GM18870 (cell line): Measurements from ENCODE around the gene CDH13.

Experiments used
- ATAC-seq: cut with Tn5 transposase; IDR thresholded peaks from one replicate; pipeline ENCODE4 v1.9.1; 2021; ENCODE audit warnings: moderate library complexity; ENCODE audit not compliant: unreplicated experiment

Gene CDH13

DNA sequence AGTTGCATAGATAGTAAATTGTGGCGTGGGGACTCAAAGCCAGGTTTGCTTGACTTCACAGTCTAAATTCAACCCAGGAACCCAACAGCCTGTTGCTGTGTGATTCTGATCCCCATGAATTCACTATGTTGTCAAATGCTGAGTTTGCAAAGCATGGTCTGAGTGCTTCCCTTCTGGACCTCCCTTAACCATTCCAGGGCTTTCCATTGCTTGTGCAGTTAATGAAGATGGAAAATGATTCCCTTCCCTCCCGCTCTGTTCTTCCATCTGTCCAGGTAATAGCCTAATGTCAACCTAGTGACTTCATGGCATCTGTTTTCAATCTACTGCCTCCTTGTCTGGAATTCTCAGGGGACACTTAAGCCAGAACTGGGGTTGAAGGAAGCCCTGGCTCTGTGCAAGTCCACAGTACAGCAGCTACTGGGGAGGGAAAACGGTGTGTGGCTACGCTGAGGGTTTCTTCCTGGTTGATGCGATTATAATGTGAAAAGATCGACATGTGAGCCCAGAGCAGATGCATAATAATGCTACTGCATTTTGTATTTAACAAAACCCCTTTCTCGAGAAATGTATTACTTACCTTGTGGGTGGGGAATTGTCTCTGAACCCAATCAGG lies 206.7 kb downstream of the CDH13 start:
- no peak for ATAC-seq

DNA sequence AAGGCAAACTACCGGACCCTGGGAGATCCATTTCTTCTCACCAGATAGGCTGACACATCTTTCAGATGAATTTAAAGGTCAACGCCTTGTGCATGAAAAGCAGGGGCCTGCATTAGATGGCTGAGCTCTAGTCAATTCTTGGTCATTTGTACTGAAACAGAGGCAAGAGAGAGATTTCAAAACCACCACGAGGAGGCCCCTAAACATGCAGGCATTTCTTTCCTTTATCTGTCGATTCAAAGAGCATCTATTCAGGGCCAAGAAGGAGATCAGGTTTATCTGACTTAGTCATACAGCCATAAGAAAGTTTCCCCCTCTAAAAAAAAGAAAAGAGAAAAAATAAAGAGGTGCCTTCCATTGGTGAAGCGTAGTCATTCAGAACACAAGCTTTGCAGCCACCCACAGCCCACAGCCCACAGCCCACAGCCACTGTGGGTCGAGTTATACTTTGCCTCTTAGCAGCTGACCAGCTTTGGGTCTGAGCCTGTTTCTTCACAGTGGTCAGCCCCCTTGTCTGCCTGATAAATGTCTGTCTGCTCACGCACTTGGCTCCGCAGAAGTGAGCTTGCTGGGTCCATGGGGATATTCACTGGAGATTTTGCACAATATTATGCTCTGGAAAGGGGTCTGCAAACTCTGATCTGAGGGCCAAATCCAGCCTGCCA lies 207.5 kb downstream of the CDH13 start:
- ATAC-seq: no peak

DNA sequence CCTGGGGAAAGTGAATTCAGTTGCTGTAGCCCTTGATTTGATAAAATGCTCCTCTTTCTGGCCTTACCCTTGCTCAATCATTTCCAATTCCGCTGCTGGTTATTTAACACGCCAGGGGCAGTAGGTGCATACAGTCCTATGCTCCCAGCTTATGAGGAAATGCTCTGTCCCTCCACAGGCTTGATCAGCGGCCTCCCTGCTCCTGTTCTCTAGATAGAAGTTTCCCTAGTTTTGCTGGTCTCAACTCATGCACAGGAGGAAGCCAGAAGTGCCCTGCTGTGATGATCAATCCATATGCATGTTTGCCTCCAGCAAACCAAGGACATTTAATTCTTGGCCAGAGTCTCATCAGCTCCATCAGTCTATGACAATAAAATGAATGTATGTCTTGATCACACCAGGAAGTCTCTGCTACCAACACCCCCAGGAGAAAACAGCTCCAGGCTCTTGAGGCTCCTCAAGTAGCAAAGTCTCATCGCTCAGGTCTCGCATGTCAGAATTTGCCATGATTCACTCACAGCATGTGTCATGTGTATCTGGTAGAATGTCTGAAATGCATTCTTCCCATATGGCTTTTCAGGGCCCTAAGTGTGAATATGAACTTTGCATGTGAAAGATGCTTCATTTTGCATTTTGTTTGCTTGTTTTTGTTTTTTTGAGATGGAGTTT lies 208.9 kb downstream of the CDH13 start:
- ATAC-seq: no peak

DNA sequence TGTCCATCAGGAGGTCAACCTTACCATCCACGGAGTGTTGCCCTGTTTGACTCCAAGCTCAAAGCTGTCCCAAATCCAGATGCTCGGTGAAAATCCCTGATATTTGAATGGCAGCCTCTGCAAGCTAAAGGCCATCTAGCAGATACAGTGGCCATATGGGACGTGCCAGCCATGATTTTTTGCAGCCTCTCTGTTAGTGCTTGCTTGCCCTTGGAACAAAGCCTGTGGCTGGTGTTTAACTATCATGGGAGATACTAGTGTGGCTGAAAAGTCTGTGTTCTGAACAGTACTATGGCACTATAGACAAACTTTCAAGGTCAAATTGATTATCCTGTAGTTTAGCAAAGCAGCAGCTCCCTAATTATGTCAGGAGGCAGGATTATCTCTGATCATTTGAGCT lies 214.3 kb downstream of the CDH13 start:
- no peak for ATAC-seq

DNA sequence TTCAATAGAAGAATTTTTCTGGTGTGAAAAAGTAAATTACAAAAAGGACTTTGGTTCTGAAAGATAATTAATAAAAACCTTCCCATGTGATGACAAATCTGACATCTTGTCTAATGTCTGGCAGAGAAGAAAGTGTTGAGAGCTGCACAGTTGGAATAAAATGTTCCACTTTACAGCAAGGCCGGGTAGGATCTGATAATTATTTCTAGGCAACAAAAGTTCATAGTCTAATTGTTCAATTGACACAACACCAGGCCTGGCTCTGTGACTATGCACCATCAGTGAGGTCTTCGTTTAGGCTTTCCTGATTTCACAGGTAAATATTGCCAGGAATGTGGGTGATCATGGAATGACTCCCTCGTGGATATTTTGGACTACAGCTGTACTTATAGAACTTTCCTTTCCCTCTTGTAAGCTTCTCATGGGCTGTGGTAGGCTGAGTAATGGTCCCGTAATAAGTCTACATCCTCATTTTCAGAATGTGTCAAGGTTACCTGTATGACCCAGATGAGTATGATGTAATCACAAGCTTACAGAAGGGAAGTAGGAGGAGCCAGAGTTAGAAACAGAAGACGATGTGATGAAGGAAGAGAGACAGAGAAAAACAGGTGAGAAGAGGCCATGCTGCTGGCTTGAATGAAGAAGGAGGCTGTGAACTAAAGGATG lies 217.0 kb downstream of the CDH13 start:
- no peak for ATAC-seq

DNA sequence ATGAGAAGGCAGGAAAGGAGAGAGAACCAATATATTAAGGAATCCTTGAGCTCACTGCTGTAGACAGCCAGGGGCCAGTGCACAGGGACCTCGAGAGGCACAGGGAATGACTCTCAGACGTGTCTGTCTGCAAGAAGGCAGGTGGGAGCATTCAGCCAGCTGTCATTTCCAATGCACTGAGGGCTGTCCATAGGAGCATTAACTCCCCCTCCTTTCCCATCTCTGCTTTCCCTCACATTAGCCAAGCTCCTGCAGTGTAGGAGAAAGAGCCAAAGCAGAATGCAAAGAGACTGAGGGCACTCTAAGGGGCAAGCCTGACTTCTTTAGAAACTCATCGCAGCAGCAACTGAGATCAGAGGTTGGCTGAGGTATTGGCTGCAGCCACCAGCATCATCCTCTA lies 218.3 kb downstream of the CDH13 start:
- ATAC-seq: no peak

DNA sequence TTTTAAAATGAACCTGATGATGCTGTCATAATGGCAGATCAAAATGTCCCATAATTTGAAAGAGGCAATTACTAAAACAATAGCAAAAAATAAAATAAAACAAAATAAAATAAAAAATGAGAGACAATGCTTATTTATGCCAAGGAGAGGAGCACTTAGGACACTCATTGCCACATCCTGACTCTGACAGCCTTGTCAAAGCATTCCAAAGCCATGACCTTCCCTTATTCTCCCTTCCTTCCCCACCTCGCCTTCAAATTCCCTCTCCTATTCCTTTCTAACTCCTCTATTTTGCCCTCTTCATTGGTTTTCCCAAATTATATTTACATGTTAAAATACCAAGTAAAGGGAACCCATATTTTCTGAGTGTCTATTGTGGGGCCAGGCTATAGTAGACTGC lies 220.0 kb downstream of the CDH13 start:
- no peak for ATAC-seq

DNA sequence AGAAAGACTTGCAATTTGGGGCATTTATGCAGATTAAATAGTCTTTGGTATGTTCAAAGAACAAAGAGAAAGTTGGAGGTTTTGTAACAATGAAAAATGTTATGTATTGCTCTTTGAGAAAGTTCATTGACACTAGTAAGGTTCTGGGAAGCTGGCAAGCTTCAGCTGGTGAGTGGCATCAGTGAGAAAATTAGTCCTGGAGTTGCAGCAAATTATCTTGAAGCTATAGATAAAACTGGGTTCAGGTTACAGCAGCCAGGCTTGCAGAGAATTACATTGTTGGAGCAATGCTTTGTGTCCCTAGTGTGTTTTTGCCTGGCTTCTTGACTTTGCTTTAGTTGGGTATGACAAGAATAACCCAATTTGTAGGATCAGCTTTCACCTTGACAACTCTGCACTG lies 221.2 kb downstream of the CDH13 start:
- ATAC-seq: no peak

DNA sequence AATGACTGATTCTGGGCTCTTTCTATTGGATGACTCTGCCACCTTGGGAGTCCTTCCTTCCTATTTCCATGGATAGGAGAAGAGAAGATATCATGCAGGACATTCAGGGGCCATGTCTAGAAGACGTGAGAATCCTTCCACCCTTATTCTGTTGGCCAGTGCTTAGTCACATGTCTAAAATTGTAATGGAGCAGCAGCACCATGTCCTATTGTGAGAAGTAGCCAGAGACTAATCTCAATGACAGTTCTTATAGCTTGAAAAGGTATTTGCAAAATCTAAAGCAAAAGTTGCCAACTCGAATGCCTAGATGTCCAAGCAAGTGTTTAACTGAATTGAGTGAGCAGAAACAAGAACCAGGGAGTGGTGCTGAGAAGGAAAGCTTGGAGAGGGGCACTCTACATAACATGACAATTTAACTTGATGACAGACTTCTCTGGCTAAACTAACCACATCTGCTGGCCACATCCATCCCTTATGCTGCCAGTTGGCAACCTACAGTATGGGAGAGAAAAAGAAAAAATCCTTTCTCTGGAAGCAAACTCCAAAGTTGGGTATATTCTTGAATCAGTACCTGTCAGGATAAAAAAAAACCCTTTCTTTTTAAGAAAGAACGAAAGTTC lies 225.7 kb downstream of the CDH13 start:
- ATAC-seq: no peak

DNA sequence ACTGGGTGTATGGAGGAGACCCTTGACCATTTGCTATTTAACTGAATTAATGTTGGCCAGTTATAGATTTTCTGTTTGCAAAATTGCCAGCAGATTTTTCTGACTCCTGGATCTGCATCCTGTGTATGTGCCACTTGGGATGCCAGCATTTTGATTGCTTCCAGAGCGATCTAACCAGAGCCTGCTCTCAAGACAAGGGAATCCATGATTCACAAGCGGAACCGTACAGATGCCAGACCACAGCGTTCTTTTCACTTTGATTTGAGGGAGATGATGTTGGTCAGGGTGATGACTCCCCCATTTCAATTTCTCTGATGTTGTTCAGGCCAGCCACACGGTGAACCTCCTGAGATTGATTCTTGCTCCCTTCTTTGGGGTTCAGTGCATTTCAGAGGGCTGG lies 228.7 kb downstream of the CDH13 start:
- no peak for ATAC-seq

DNA sequence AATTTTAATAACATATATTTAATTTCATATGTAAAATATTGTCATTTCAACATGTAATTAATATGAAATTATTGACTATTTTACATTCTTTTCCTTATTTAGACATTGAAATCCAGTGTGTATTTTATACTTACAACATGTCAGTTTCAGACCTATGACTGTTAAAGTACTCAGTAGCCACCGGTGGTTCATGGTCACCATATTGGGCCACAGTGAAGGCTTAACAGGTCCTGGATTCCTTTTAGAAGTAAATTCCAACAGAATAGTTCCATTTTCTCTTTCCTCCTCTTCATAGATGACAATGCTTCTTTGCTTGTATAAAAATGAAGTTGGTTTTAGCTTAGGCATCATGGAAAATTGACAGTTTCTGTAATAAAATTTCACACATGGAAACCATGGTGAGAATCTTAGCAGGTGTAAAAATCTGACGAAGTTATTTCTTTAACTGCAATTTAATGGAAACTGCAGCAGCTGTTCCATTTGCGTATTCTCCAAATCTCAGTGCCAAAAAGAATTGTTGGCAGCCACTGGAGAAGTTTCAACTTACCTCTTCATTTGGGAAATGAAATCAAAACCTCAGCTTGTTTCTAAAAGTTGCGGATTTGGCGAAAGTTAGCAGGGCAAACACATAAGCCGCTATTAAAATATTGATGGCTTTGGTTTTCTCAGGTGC lies 231.1 kb downstream of the CDH13 start:
- no peak for ATAC-seq

DNA sequence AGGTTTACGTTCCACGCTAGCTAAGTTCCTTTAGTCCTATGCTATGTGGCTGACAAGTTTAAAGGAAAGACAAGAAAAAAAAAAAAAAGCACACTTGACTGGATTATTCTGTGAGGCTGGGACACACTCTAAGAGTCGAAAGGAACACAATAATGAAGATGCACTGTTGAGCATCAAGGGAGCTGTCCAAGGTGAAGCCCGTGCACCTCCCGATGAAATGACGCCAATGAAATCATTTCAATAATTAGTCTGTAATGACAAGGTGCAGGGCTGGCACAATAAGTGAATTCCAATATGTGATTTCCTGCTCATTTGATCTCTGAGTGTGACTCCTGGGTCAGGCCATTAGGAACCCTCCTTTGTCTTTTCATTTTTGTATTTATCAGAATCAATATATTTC lies 232.9 kb downstream of the CDH13 start:
- no peak for ATAC-seq

DNA sequence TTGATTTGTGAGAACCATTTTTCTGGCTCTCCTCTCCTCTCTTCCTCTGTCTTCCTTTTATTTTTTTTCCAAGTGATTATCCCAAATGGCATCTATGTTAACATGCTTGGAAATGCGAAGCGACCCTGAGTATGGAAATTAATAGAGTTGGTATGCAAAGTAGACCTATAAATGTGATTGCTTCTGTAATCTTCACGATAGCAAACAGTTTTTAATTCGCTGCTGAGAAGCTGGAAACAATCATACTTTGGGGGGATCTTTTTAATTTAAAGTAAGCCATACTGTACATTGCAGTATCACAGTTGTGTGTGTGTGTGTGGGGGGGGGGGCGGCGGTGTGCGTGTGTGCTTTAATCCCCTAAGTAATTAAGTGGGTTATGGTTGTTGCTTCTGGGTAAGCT lies 233.3 kb downstream of the CDH13 start:
- no peak for ATAC-seq

DNA sequence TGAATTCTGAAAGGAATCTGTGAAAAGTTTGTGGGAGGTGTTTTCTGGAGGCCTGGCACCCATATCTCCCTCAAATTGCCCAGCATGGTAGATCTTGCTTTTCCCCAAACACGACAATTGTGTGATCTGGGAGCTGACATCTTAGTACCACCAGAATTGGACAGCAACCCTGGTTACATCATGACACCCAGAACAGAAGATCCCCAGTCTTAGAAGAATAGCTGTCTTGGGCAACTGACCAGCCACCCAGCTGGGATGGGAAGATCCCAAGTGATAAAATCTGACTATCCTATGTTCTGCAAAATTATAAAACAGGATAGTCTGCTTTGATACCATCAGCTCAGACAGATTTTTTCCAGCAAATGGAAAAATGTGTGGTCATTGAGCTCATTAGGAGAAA lies 235.3 kb downstream of the CDH13 start:
- no peak for ATAC-seq

DNA sequence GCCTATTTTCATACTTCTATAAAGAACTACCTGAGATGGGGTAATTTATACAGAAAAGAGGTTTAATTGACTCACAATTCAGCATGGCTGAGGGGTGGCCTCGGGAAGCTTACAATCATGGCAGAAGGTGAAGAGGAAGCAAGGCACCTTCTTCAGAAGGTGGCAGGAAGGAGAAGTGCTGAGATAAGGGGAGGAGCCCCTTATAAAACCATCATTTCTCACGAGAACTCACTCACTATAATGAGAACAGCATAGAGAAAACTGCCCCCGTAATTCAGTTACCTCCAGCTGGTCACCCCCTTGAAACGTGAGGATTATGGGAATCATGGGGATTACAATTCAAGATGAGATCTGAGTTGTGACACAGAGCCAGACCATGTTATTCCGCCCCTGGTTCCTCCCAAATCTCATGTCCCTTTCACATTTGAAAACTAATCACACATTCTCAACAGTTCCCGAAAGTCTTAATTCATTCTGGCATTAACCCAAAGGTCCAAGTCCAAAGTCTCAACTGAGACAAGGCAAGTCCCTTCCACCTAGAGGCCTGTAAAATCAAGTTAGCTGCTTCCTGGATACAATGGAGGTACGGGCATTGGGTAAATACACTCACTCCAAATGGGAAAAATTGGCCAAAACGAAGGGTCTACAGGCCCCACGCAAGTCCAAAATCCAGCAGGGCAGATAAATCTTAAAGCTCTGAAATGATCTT lies 237.7 kb downstream of the CDH13 start:
- no peak for ATAC-seq

DNA sequence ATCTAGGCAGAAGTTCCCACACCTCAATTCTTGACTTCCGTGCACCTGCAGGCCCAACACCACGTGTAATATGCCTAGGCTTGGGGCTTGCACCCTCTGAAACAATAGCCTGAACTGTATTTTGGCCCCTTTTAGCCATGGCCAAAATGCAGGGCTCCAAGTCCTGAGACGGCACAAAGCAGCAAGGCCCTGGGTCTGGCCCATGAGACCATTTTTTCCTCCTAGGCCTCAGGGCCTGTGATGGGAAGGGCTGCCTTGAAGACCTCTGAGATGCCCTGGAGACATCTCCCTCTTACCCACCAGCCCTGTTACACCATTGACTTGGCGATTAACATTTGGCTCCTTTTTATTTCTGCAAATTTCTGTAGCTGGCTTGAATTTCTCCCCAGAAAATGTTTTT lies 238.6 kb downstream of the CDH13 start:
- ATAC-seq: no peak

DNA sequence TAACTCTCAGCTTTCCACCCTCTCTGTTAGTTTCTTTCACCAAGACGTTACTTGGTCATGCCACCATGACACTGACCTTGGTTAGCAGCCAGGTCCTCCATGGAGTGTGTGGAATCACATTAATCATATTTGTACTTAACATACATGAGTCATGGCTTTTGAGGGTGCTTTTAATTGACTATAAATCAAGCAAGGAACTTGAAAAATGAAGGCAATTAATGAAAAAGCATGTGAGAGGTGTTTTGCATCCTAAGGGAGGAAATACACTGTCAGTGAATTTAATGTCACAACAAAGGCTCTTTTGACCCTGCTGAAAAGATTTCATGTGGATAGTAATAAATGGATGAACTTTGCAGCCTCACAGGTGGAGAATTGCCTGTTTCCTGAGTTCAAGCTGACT lies 240.7 kb downstream of the CDH13 start:
- ATAC-seq: no peak

DNA sequence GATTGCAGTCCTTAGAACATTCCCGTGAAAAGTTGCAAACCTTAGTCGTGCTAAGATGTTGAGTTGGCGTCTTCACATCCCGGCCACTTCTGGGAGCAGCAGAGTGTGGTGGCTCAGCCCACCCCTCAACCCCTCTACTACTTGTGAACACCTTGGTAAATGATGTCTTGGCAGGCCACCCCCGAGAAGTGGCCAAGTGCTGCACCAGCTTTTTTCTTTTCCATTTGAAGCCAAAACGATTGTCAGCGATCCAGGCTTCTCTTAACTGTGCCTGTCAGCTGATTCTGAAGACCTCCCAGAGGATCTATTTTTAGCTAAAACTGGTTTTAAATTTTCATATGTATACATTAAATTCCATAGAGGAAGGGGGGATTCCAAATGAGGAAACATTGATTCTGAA lies 247.5 kb downstream of the CDH13 start:
- ATAC-seq: no peak

DNA sequence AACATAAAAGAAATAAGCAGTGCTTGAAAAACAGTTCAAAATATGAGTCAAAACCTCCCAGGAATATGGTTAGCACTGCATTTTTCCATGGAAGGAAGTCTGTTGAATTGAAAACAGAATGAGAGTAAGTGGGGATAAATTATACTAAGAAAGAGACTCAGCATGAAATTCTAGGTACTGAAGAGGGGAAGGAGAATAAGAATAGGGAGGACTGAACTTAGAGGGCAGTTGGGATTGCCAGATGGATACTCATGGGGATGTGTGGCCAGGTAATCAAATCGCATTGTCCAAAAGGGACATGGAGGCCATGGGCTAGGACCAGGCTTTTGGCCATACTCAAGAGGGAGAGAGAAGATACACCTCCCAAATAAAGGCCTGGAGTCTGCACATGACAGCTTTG lies 247.9 kb downstream of the CDH13 start:
- no peak for ATAC-seq

DNA sequence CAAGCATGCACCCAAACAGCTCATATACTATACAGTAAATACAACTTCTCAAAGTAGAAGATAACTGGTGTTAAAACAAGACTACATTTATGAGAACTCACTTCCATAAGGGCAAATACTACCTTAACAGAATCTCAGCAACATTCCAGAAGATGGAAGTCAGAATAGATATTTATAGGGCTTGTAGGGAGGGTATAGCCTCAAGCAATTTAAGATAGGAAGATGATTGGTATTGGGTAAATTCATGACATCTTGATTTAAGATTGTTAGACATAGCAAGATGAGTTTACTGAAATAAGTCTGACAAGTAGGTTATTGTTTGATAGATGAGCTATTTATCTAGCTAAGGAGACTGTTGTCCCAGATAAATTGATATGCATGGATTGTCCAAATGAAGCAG lies 250.2 kb downstream of the CDH13 start:
- ATAC-seq: no peak
